ENCODE measurements around the gene IL17B. TPM values are rescaled to one million over a fixed set of nuclear protein-coding genes. Genes with fewer than 3 reads are reported as not detected.
A peak's percentile ranks its signal among the peaks of the same experiment; 100 is the strongest.

The IL17B gene
- total and polyA plus RNA-seq, 9 of the 15 experiments (the other 6 are each of a cell fraction or from before 2014, with no cell fraction given): 0.28 to 2.6 (median 0.53) TPM; not detected in 2

GRCh38 chr5:149324641-149325040, 54.5 kb downstream of the IL17B start:
- H3K27ac ChIP-seq (ENCODE audit: extremely low read depth, low read depth, low read length): no peak overlapping the region
- no peak for DNase-seq (ENCODE audit: extremely low read depth in 1 of 4, low spot score in 3 of 4)
- H3K4me1 ChIP-seq (replicated peaks in 1 of 2; ENCODE audit: control insufficient read depth in 2 of 2, insufficient read depth in 2 of 2, low read length in 2 of 2): peaks cover 17 to 25% of the 10 kb centered on the region in 2 experiments
- POLR2A ChIA-PET: interaction anchor here (0.6 to 0.7 kb wide), 3 partner anchors 13 to 1334 kb away, joined by 3 to 4 read pairs (median 3); no protein-coding TSS in a partner anchor
- H3K4me2 ChIP-seq (ENCODE audit: insufficient read depth, low read length): no peak overlapping the region
- 33% methylated on average over 2 of the region's 2 CpGs for WGBS (ENCODE audit: insufficient coverage, low coverage, missing lambda C conversion rate)
- no peak overlapping the region for H3K4me3 ChIP-seq
- BruUV-seq (replicated peaks): no TSS peak
- in situ Hi-C loops (cut with MboI) (loop anchor here (5.0 kb wide), 1 partner anchor 48 kb away; no protein-coding TSS in a partner anchor), intact Hi-C loops (cut with micrococcal nuclease) (no loop called here)
- no peaks in the 10 kb centered on the region for H3K9me3 ChIP-seq (replicated peaks; ENCODE audit: control insufficient read depth, insufficient read depth, low read depth, low read length)
- H2AFZ ChIP-seq (ENCODE audit: low read depth, low read length): peak overlapping the region; percentile 57
- H4K20me1 ChIP-seq (replicated peaks; ENCODE audit: control insufficient read depth, insufficient read depth, low read length): no peaks in the 10 kb centered on the region
- no peak for FAIRE-seq
- H3K27me3 ChIP-seq (ENCODE audit: control insufficient read depth in 2 of 2, insufficient read depth in 2 of 2, low read length in 2 of 2): no peaks in the 10 kb centered on the region
- ATAC-seq: no peak
- H3K79me2 ChIP-seq (ENCODE audit: control insufficient read depth, insufficient read depth, low read length): no peaks in the 10 kb centered on the region
- H3K9ac ChIP-seq (ENCODE audit: insufficient read depth in 1 of 2, low read depth in 2 of 2, low read length in 2 of 2): no peak overlapping the region
- H3K36me3 ChIP-seq (ENCODE audit: control insufficient read depth, insufficient read depth, low read length): no peaks in the 10 kb centered on the region
- CTCF ChIA-PET (ENCODE audit: low intra/inter-chr PET ratio): no interaction called here
- no peaks in the 10 kb centered on the region for H3K9me1 ChIP-seq (ENCODE audit: control insufficient read depth, insufficient read depth, low read length)
- TF ChIP-seq MEF2A (IDR thresholded peaks at IDR 0.05; ENCODE audit: control insufficient read depth, low read depth, low read length): no peak
- TF ChIP-seq RERE (CRISPR knock-in tag; IDR thresholded peaks at IDR 0.05; ENCODE audit: borderline replicate concordance): no peak
- TF ChIP-seq GABPA (tag; conservative IDR thresholded peaks at IDR 0.05; ENCODE audit: low read depth): no peak
- no peak for TF ChIP-seq NCOA6 (IDR thresholded peaks at IDR 0.05)
- TF ChIP-seq ZBTB49 (CRISPR knock-in tag; IDR thresholded peaks at IDR 0.05; ENCODE audit: borderline replicate concordance): no peak
- TF ChIP-seq PTTG1 (tag; IDR thresholded peaks at IDR 0.05; ENCODE audit: low read depth): no peak
- no peak for TF ChIP-seq THRA (IDR thresholded peaks at IDR 0.05)
- TF ChIP-seq TAF9B (IDR thresholded peaks at IDR 0.05; ENCODE audit: partially characterized antibody): no peak
- TF ChIP-seq TBP (optimal IDR thresholded peaks at IDR 0.05; ENCODE audit: low read depth, low read length): no peak
- TF ChIP-seq CLOCK (CRISPR knock-in tag; IDR thresholded peaks at IDR 0.05; ENCODE audit: borderline replicate concordance): no peak

Data from K562 (cell line).